Panc1 (cell line): Measurements from ENCODE around the gene PKN3. TPM values are rescaled to one million over a fixed set of nuclear protein-coding genes. Genes with fewer than 3 reads are reported as not detected.

Experiments
- ATAC-seq: fragments of 200-7000 bp; cut with Tn5 transposase; 2 replicates; pipeline ENCODE4 v1.9.1; 2020; ENCODE audit warnings: mild to moderate bottlenecking, moderate library complexity
- BruUV-seq: library from RNA; stranded (reverse); fragments of 400-500 nt; replicated peaks from 2 replicates; lab custom pipeline; 2021; lab: Mats Ljungman, UMichigan
- CTCF ChIA-PET: fragments of 300-600 bp; sonication (Branson Sonifier 250); formaldehyde crosslinking; loops from one replicate; lab custom pipeline; 2022; ENCODE audit warnings: antibody characterized with exemption; lab: Charles Lee
- POLR2A ChIA-PET: fragments of 300-600 bp; sonication (Branson Sonifier 250); formaldehyde crosslinking; loops from one replicate; lab custom pipeline; 2022; ENCODE audit warnings: antibody characterized with exemption; lab: Charles Lee
- DNase-seq: peaks from one replicate; pipeline ENCODE4 v3.0.0-alpha.2; 2010; ENCODE audit warnings: low read depth, low spot score
- H3K27ac ChIP-seq: 2 replicates; pipeline ENCODE4 v1.5.1; 2011; ENCODE audit warnings: mild to moderate bottlenecking, low read length, inconsistent platforms
- H3K27me3 ChIP-seq: fragments of 200-500 bp; sonication (Bioruptor generic); 2 replicates; pipeline ENCODE4 v1.6.0; 2014; ENCODE audit warnings: low read length, inconsistent platforms; ENCODE audit not compliant: control insufficient read depth, insufficient read depth
- H3K36me3 ChIP-seq: fragments of 200-500 bp; sonication (Bioruptor generic); 2 replicates; pipeline ENCODE4 v1.5.1; 2014; ENCODE audit warnings: inconsistent platforms, mild to moderate bottlenecking, low read length, moderate library complexity; ENCODE audit not compliant: control insufficient read depth, insufficient read depth
- H3K4me1 ChIP-seq: 2 replicates; pipeline ENCODE4 v1.5.1; 2011; ENCODE audit warnings: inconsistent platforms, mild to moderate bottlenecking, low read length, moderate library complexity; ENCODE audit not compliant: control insufficient read depth, insufficient read depth
- H3K4me3 ChIP-seq, 2 experiments: 2 replicates each; pipeline ENCODE4 v1.5.1; 2011 to 2012; ENCODE audit warnings: low read depth in 2 of 2, low read length in 2 of 2, mild to moderate bottlenecking in 2 of 2, inconsistent platforms in 1 of 2, moderate library complexity in 1 of 2
- H3K9me3 ChIP-seq: fragments of 200-500 bp; sonication (Bioruptor generic); 2 replicates; pipeline ENCODE4 v1.5.1; 2014; ENCODE audit warnings: low read depth, mild to moderate bottlenecking, inconsistent platforms, low read length, moderate library complexity; ENCODE audit not compliant: control insufficient read depth, insufficient read depth
- POLR2AphosphoS5 ChIP-seq: IDR thresholded peaks from 2 replicates; pipeline ENCODE4 v1.6.1; 2012; ENCODE audit warnings: mild to moderate bottlenecking, low read depth, low read length, moderate library complexity
- SIN3A ChIP-seq: IDR thresholded peaks from 2 replicates; pipeline ENCODE4 v1.6.1; 2012; ENCODE audit warnings: low read depth, mild to moderate bottlenecking, low read length, moderate library complexity, borderline replicate concordance; ENCODE audit not compliant: insufficient read depth
- TCF7L2 ChIP-seq: IDR thresholded peaks from 2 replicates; pipeline ENCODE4 v1.6.1; 2011; ENCODE audit warnings: mild to moderate bottlenecking, low read depth, low read length, inconsistent platforms
- in situ Hi-C: cut with HindIII; loops from 2 replicates; pipeline ENCODE4 v1.10.0; 2016; ENCODE audit warnings: low sequenced_read_pairs, low pct_unique_long_range_greater_than_20kb
- intact Hi-C: fragments of 100-400 bp; cut with micrococcal nuclease; formaldehyde crosslinking; loops from one replicate; pipeline ENCODE4 v1.10.0; 2022; ENCODE audit not compliant: unreplicated experiment
- total RNA-seq: library from RNA; stranded (reverse); gene quantifications from one replicate; pipeline ENCODE4 v1.2.1, GENCODE V29; 2021; ENCODE audit not compliant: unreplicated experiment
- TF ChIP-seq, protein P1 (sequence below), 2 experiments: IDR thresholded peaks; 2 replicates each; pipeline ENCODE4 v1.6.1; 2011 to 2012; ENCODE audit warnings: low read depth in 2 of 2, control low read depth in 1 of 2, low read length in 1 of 2, mild to moderate bottlenecking in 1 of 2, moderate library complexity in 1 of 2; ENCODE audit not compliant: insufficient read depth in 1 of 2
- TF ChIP-seq, protein P2 (sequence below): fragments of 450-650 bp; IDR thresholded peaks from 2 replicates; pipeline ENCODE4 v1.5.1; 2017; ENCODE audit warnings: mild to moderate bottlenecking

The PKN3 gene
- total RNA-seq, 1 experiment from 2014 or later: 19.9 TPM

DNA sequence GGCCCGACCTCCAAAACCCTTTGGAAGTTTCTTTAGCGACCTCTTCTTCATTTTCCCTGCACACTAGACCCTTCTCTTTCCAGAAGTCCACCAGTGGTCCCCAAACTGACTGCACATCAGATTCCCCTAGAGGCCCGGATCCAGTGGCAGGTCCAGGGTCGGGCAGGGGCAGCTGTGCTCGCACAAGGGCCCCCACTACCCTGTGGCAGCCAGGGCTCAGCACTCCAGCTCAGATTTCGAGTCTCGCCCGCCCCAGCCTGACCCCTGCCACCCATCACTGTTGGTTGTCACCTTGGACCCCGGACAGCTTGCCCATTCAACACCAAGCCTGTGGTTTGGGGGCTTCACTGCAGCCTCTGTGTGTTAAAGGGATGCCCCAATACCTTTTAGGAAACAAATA, 29.4 kb downstream of the PKN3 start:
- Histone ChIP-seq H3K4me1 (no peaks in the 10 kb centered on the region), H3K4me3 (no peak overlapping the region), H3K27me3 (no peaks in the 10 kb centered on the region), H3K36me3 (no peaks in the 10 kb centered on the region), H3K27ac (no peak overlapping the region), H3K9me3 (no peaks in the 10 kb centered on the region)
- intact Hi-C loops: loop anchor here (10.0 kb wide), 1 partner anchor 83 kb away; the partner anchor contains the start of gene ENDOG
- POLR2A ChIA-PET: no interaction called here
- in situ Hi-C loops: no loop called here
- ATAC-seq (no peak), DNase-seq (no peak)
- no peak for TF ChIP-seq TCF7L2
- TF ChIP-seq, protein P1, sequence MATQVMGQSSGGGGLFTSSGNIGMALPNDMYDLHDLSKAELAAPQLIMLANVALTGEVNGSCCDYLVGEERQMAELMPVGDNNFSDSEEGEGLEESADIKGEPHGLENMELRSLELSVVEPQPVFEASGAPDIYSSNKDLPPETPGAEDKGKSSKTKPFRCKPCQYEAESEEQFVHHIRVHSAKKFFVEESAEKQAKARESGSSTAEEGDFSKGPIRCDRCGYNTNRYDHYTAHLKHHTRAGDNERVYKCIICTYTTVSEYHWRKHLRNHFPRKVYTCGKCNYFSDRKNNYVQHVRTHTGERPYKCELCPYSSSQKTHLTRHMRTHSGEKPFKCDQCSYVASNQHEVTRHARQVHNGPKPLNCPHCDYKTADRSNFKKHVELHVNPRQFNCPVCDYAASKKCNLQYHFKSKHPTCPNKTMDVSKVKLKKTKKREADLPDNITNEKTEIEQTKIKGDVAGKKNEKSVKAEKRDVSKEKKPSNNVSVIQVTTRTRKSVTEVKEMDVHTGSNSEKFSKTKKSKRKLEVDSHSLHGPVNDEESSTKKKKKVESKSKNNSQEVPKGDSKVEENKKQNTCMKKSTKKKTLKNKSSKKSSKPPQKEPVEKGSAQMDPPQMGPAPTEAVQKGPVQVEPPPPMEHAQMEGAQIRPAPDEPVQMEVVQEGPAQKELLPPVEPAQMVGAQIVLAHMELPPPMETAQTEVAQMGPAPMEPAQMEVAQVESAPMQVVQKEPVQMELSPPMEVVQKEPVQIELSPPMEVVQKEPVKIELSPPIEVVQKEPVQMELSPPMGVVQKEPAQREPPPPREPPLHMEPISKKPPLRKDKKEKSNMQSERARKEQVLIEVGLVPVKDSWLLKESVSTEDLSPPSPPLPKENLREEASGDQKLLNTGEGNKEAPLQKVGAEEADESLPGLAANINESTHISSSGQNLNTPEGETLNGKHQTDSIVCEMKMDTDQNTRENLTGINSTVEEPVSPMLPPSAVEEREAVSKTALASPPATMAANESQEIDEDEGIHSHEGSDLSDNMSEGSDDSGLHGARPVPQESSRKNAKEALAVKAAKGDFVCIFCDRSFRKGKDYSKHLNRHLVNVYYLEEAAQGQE (IDR thresholded peaks at IDR 0.05; ENCODE audit: insufficient read depth in 1 of 2, low read depth in 2 of 2, low read length in 1 of 2): no peak
- TF ChIP-seq, protein P2, sequence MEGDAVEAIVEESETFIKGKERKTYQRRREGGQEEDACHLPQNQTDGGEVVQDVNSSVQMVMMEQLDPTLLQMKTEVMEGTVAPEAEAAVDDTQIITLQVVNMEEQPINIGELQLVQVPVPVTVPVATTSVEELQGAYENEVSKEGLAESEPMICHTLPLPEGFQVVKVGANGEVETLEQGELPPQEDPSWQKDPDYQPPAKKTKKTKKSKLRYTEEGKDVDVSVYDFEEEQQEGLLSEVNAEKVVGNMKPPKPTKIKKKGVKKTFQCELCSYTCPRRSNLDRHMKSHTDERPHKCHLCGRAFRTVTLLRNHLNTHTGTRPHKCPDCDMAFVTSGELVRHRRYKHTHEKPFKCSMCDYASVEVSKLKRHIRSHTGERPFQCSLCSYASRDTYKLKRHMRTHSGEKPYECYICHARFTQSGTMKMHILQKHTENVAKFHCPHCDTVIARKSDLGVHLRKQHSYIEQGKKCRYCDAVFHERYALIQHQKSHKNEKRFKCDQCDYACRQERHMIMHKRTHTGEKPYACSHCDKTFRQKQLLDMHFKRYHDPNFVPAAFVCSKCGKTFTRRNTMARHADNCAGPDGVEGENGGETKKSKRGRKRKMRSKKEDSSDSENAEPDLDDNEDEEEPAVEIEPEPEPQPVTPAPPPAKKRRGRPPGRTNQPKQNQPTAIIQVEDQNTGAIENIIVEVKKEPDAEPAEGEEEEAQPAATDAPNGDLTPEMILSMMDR: no peak
- no peak for TF ChIP-seq SIN3A
- no peak for TF ChIP-seq POLR2AphosphoS5
- CTCF ChIA-PET: no interaction called here
- no TSS peak for BruUV-seq

DNA sequence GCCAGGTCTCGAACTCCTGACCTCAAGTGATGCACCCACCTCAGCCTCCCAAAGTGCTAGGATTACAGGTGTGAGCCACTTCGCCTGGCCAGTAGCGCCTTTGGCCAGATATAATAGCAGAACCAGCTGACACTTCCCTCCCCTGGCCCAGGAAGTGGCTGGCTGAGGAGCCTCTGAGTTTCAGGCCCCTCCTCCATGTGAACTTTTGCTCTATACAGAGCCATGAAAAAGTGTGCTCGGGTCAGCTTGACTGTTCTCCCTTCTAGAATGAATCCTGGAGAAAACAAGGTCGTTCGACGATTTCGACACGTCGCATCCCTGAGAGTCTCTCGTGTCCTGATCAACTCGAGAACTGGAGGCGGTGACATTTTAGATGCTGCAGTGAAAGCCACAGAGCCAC, 30.3 kb downstream of the PKN3 start:
- TF ChIP-seq SIN3A: no peak
- TF ChIP-seq TCF7L2: no peak
- TF ChIP-seq, protein P1 (IDR thresholded peaks at IDR 0.05; ENCODE audit: insufficient read depth in 1 of 2, low read depth in 2 of 2, low read length in 1 of 2): no peak
- DNase-seq: no peak
- intact Hi-C loops (loop anchor here (10.0 kb wide), 1 partner anchor 82 kb away; the partner anchor contains the start of gene ENDOG), in situ Hi-C loops (no loop called here)
- POLR2A ChIA-PET: no interaction called here
- no peak overlapping the region for H3K4me3 ChIP-seq
- no peaks in the 10 kb centered on the region for H3K9me3 ChIP-seq
- CTCF ChIA-PET: interaction anchor here (0.6 to 1.4 kb wide), 3 partner anchors 39 to 69 kb away, joined by 3 to 8 read pairs (median 3); no protein-coding TSS in a partner anchor
- no peaks in the 10 kb centered on the region for H3K27me3 ChIP-seq
- H3K4me1 ChIP-seq: no peaks in the 10 kb centered on the region
- no peak for ATAC-seq
- H3K27ac ChIP-seq: no peak overlapping the region
- H3K36me3 ChIP-seq: no peaks in the 10 kb centered on the region
- BruUV-seq: no TSS peak
